HG02943 (cell line): ENCODE results near the gene STPG1.

Experiments used
- ATAC-seq: cut with Tn5 transposase; IDR thresholded peaks from one replicate; pipeline ENCODE4 v1.9.1; 2021; ENCODE audit warnings: mild to moderate bottlenecking, low read depth, moderate library complexity; ENCODE audit not compliant: unreplicated experiment

STPG1 gene

GRCh38 chr1:24400065-24400464 lies 13.5 kb downstream of the STPG1 start:
- no peak for ATAC-seq

GRCh38 chr1:24393892-24394291 lies 19.7 kb downstream of the STPG1 start:
- no peak for ATAC-seq

DNA sequence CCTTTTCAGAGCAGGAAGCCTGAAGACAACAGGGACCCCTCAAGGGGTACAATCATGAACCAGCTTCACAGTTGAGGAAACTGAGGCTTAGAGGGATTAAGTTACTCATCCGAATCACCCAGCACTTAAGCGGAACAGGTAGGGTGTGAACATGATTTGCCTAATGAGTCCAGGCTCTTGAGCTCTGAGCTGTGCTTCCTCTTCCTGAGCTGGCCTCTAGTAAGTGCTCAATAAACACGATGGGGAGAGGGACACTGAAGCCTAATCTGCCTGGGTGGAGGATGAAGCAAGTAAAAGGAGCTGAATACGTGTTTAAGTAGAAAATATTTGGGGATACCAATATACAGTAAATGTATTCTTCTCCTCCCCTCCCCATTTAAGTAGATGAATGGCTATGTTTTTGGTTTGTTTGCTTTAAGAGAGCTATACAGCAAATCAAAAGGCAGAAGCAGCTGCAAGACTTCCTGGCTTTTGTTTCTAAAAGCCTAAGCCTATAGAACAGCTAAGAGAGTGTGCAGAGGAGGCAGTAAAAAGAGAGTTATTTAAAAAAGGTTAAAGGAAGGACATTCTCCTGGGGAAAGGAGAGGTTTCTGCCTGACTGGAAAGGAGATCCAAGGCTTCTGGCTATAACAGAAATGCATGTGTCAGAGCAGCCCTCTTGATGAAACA lies 20.5 kb downstream of the STPG1 start:
- ATAC-seq, result no peak

- ATAC-seq, result no peak
Observed at GRCh38 chr1:24392604-24392946, 21.0 kb downstream of the STPG1 start.

GRCh38 chr1:24391882-24392603 lies 21.5 kb downstream of the STPG1 start:
- ATAC-seq, result peak; percentile 71

DNA sequence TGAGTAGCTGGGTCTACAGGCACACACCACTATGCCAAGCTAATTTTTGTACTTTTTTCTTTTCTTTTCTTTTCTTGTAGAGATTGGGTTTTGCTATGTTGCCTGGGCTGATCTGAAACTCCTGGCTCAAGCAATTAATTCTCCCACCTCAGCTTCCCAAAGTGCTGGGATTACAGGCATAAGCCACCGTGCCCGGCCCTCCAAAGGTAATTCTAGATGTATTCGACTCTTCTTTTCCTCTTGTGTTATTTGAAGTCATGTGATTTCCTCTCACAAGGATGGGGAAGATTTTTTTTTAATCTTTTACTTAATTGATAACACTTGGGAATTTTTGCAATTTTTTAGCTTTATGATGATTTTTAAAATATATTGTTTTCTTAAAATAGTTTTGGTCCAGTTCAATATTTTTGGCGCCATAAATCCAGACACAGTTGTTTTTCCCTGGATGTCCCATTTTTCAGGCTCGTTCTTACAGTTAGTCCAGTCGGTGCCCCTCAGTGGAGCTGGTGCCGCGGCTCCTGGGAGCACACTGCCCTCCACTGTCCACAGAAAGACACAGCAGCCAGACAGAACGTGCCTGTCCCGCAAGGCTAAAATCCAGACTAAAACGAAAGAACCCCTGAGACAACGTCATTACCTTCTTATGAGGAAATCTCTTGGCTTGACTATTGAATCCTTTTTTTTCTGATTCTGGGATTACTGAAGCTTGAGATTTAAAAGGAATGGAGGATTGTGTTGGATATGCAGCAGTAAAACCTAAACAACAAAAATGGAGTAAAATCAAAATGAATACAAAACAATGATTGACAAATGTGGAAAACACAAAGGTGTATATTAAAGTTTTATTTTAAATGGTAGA lies 22.4 kb downstream of the STPG1 start:
- no peak for ATAC-seq

DNA sequence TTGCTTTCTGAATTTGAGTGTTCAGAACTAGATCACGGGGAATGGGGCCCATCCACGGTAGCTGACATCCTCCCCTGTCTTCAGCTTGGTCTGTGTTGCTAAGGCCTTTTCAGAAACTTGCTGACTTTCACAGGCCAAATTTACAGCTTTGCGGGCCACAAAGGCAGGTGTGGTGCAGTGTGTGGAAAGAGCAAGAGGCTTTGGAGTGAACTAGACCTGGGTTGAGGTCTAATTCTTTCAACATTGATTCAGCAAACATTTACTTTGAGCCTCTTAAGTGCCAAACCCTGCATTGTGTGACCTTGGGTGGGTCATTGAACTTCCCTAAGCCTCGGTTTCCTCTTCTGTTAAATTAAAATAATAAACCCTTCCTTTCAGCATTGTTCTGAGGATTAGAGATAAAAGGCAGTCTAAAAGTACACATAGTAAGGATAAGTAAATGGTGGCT lies 24.3 kb downstream of the STPG1 start:
- ATAC-seq, result no peak

- no peak for ATAC-seq
Observed at GRCh38 chr1:24388331-24388885, 25.2 kb downstream of the STPG1 start.

DNA sequence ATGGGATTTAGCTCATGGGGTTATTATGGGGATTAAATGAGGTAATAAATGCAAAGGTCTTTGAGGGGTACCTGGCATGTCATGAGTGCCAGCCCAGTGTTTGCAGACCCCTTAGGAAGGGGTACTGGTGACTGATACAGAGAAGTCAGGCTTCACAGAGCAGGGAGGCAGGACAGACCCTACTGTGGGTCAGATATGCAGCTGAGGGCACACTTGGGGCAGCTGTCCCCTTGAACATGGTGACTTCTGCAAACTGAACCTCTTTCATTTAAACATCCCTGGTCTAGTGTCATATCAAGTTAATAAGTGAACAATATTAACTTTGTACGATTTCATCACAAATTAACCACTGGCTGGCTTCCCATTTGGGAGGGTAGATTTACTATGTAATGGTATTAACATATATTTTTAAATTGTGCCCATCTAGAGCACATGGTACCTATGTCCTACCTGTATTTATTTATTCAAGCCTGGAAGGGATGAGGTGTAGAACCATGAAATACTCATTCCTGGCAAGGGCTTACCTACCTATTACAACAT lies 25.9 kb downstream of the STPG1 start:
- no peak for ATAC-seq

DNA sequence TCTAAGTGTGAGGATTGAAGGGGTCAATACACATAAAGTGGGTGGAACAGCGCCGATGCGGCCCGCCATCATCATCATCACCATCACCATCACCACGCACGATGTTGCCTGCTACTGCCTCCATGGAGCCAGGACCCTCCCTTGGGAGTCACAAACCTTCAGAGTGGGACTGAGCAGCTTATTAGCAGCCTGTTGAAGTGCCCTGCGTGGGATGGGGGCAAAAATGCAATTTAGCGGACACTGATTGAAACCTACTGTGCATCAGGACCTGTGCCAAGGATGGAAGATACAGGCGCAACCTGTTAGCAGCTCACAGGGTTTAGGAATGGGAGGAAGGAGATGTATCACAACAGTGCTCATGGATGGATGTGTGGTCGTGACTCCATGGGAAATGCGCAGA lies 26.7 kb downstream of the STPG1 start:
- ATAC-seq, result no peak

DNA sequence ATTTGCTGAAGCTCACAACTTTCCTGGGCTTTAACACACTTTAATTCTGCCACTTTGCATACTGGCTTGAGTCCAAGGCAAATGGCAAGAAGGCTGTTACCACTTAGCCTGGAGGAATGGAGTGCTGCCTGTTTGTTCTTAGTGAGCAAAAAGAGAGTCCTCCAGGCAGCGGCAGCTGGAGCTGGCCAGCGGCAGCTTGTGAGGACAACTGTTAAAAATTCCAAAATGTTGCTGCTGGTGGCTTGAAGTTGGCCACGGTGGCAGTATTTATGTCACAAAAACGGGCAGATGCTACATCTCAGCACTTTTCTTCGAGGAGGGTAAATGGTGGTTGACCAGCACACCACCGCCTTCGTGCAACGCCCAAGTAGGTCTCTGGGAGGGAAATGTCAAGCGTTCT lies 27.3 kb downstream of the STPG1 start:
- ATAC-seq, result no peak

- no peak for ATAC-seq
Observed at GRCh38 chr1:24385160-24385940, 28.2 kb downstream of the STPG1 start.

DNA sequence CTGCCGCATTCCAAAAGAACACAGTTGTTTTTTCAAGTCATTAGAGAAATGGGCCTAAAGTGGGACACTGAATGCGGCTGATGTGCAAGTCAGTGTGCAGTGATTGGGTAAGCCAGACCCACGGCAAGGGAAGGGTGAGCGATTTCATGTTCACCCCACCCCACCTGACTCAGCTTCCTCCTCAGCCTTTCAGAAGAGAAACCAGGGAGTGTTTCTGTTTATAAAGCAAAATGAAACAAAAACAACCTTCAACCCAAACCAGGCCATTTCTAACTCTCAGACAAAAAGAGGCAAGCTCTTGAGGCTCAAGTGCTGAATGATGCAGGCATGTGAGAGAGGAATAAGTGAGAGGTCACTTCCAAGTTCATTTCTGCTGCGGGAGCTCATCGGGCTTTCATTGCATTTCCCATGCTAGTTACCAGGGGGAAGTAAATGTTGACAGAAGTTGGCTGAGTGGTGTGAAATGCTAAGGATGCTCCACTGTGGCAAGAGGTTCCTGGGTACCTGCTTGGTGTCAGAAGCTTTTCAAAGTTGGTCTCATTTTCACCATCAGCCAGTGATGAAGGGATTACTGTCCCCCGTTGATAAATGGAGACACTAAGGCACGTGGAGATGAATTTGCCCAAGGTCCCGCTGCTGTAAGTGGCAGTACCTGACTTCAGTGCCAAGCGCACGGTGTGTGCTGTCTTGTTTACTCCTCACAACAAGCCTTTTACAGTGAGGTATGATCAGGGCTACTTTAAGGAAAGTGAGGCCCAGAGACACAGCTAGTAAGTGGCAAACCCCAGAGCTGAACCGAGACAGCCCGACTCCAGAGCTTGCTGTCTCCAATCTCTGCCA lies 29.1 kb downstream of the STPG1 start:
- no peak for ATAC-seq

GRCh38 chr1:24383381-24383940 lies 30.1 kb downstream of the STPG1 start:
- no peak for ATAC-seq

- no peak for ATAC-seq
Observed at GRCh38 chr1:24382165-24382577, 31.4 kb downstream of the STPG1 start.

DNA sequence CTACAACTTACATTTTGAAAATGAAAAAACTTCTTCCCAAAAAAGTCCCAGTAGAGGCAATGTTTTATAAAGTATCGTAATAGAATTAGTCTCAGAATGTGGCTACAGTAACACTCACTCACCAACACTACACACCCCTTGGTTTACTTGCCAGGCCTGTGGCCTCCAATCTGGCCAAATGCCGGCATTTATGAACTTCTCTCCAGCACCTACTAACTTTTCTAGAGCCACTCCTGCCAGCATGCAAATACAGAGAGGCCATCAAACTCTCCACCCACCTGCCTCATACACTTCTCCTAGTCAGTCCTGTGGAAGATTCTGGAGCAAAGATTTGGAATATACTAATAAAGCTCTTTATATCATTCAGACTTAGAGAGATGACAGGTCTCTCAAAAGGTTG lies 32.3 kb downstream of the STPG1 start:
- no peak for ATAC-seq

DNA sequence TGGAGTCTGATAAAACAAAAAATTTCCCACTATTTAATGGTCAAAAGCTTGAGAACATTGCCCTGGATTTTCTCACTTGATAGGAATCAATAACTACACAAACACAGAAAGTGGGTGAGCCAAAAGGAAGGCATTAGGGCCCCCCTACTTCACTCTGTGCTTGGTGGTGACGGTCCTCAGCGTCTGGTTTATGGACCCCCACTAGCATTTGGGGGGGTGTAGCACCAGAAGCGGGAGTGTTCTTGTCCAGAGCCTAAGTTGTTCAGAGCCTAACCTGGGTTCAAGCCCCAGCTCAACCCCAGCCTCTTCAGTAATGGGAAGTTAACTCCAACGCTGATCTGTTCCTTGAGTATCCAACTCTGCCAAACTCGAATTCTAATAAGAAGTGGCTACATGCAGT lies 33.1 kb downstream of the STPG1 start:
- ATAC-seq, result no peak

DNA sequence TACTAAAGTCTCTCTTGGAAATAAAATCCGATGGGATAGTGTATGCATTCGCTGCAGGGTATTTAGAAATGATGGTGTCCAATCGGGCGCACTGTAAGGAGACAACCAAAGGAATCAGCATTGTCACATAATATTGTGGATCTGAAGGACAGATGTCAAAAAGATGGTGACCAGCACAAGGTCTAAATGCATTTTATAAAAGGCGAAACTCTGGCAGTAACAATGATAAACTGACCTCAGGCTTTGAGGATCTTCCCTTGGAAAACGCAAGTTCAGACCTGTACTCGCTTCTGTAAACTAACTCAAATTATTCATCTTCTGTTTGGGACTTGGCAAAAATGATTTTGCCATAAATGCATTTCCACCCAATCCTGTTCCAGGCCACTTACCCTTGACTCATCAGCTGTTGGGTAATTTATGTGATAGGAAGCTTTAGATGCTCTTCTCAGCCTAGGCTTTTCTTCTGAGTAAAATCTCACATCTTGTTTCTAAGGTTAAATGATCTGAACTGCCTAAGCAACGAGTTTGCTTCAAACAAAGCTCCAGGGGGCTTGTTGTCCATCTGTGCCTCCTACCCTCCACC lies 33.8 kb downstream of the STPG1 start:
- ATAC-seq, result no peak
